IPS DF 6.9 (cell line): ENCODE measurements around the gene HDAC1.

Source experiments
- DNase-seq: peaks from one replicate; pipeline ENCODE4 v3.0.0-alpha.2; 2013; ENCODE audit warnings: low read depth, low spot score
- H3K27ac ChIP-seq: one replicate; pipeline ENCODE4 v1.5.1; 2013; ENCODE audit warnings: low read length, control low read depth
- H3K27me3 ChIP-seq: 2 replicates; pipeline ENCODE4 v1.6.1; 2013; ENCODE audit warnings: mild to moderate bottlenecking, low read length; ENCODE audit not compliant: control insufficient read depth, insufficient read depth
- H3K36me3 ChIP-seq: 2 replicates; pipeline ENCODE4 v1.6.1; 2013; ENCODE audit warnings: low read length; ENCODE audit not compliant: control insufficient read depth, insufficient read depth
- H3K4me1 ChIP-seq: 2 replicates; pipeline ENCODE4 v1.6.1; 2013; ENCODE audit warnings: low read length; ENCODE audit not compliant: control insufficient read depth, insufficient read depth
- H3K4me3 ChIP-seq: 2 replicates; pipeline ENCODE4 v1.5.1; 2013; ENCODE audit warnings: mild to moderate bottlenecking, low read length
- H3K9me3 ChIP-seq: 2 replicates; pipeline ENCODE4 v1.6.1; 2013; ENCODE audit warnings: low read length, inconsistent platforms; ENCODE audit not compliant: control insufficient read depth, insufficient read depth
- WGBS: extraction: QIAGEN DNeasy Blood & Tissue Kit; methylation state at CpG from one replicate; pipeline ENCODE4 v1.1.7; 2013; ENCODE audit warnings: mixed read lengths, missing lambda C conversion rate; ENCODE audit not compliant: insufficient read length, insufficient coverage; 5-methylcytosine and 5-hydroxymethylcytosine counted together

The HDAC1 gene

DNA sequence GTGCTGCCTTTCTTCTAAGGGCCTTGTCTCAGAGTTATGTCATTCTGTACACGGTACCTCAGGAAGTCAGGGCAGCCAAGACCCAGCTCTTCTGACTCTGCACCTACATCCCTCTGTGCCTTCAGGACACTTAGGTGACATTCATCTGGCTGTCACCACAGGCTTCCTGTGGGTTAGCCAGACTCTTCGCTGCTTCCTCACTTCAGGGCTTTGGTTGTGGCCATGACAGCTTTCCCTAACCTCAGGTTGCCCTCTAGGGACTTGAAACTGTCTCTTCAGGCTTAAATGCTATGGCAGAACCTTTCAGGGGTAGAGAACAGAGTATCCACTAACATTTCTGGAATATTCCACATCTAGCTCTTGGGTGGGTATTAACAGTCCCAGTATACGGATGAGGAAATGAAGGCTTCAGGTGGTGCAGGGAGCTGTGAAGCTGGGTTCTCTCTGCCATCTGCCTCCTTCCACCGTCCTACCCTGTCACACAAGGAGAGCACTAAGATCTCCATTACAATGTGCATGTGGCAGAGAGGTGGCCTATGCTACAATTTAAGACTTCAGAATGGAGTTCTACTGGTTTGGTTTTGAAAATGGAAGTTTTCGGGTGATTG is 80.4 kb downstream of the HDAC1 start:
- Histone ChIP-seq H3K9me3 (no peaks in the 10 kb centered on the region), H3K36me3 (peaks cover 21% of the 10 kb centered on the region), H3K4me1 (no peaks in the 10 kb centered on the region), H3K27me3 (no peaks in the 10 kb centered on the region), H3K4me3 (no peak overlapping the region), H3K27ac (no peak overlapping the region)
- no peak for DNase-seq
- no CpG with 5 or more reads among the region's 5 CpGs for WGBS

DNA sequence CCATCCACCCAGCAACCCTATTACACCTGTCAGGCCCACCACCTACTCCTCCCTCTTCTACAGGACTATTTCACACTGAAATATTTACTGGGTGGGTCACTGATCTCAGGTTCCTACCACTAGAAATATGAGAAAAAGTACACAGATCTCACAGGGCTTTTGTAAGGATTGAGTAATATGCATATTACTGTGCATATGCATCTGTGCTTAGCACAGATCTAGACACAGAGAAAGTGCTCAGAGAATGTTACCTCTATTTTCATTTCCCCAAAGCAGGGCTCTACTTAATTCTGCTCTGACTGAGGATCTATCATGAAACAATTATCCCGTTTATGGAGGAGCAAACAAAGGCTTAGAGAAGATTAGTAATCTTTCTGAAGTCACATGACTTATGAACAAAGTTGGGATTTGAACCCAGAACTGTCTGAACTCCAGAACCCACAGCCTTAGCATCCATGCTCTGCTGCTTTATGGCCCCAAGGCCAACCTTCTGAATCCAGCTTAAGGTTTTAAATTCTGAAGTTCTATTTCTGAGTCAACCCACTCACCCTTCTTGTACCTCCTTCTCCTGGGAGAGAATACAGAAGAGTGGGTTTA is 82.2 kb downstream of the HDAC1 start:
- no peak for DNase-seq
- Histone ChIP-seq H3K4me3 (no peak overlapping the region), H3K27me3 (no peaks in the 10 kb centered on the region), H3K4me1 (no peaks in the 10 kb centered on the region), H3K9me3 (no peaks in the 10 kb centered on the region), H3K36me3 (peaks cover 31% of the 10 kb centered on the region), H3K27ac (no peak overlapping the region)
- no CpG with 5 or more reads among the region's 1 CpG for WGBS

DNA sequence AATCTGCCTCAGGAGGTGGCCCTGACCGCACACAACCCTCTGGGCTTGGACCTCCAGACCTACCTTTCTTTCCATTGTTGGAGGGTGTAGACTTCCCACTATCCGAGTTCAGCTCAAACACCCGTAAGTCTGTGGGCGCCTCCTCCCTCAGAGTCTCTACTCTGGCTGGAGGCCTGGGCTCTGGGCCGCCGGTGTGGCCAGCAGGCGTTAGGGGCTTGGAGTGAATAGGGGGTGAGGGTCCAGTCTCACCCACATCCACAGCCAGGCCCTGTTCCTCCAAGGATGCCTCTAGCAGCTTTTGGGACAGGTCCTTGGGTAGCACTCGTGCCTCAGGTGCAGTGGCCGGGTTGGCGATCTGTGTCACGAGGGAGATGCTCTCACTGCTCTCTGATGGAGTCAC is 84.3 kb downstream of the HDAC1 start:
- H3K27me3 ChIP-seq = no peaks in the 10 kb centered on the region
- H3K9me3 ChIP-seq = no peaks in the 10 kb centered on the region
- H3K27ac ChIP-seq = no peak overlapping the region
- H3K4me3 ChIP-seq = no peak overlapping the region
- H3K36me3 ChIP-seq = peaks cover 31% of the 10 kb centered on the region
- DNase-seq = no peak
- no CpG with 5 or more reads among the region's 11 CpGs for WGBS
- H3K4me1 ChIP-seq = no peaks in the 10 kb centered on the region

DNA sequence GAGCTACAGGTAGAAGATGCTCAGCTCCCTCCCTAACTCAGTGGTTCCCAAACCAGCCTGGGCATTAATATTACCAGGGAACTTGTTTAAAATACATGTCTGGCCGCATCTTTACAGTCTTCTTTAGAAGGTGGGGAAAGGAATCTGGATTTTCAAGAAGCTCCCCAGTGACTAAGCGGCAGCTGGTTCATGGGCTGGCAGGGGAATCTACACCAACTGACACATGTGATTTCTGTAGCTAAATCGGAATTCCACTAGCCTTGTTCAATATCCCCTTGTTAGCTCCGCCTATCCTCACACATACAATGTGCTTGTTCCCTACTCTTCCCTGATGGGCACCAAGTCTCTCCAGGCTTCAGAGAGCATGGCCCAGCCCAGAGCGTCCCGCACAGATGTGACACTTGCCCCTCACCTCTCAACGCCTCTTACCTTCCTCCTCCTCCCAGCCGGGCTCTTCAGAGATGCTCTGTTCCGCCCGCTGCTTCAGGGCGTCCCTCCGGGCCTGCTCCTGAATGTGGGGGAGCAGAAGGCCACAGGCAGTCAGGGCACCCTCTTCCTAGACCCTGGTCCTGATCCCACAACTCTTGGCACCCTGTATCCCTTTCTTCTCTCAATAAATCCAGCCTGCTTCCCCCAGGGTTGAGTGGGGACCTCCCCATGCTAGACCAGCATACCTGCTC is 85.8 kb downstream of the HDAC1 start:
- no peak overlapping the region for H3K4me3 ChIP-seq
- no peak for DNase-seq
- peaks cover 33% of the 10 kb centered on the region for H3K36me3 ChIP-seq

DNA sequence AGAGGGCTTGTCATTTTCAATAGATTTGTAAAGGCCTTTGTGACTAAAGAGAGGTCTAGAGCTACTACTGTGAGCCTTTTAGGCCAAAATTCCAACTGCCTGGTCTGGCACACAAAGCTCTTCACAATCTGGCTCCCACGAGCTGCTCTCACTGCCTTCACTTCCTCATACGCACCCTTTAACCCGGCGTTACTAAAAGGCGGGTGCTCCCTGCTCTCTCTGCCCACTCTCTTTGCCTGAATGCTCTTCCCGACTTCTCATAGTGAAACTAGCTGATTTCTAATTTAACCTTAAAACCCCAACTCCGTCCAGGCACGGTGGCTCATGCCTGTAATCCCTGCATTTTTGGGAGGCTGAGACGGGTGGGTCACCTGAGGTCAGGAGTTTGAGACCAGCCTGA is 88.2 kb downstream of the HDAC1 start:
- no peak overlapping the region for H3K4me3 ChIP-seq
- H3K27ac ChIP-seq = no peak overlapping the region
- no peaks in the 10 kb centered on the region for H3K9me3 ChIP-seq
- DNase-seq = no peak
- H3K4me1 ChIP-seq = no peaks in the 10 kb centered on the region
- WGBS = no CpG with 5 or more reads among the region's 9 CpGs
- H3K27me3 ChIP-seq = no peaks in the 10 kb centered on the region
- H3K36me3 ChIP-seq = peaks cover 29% of the 10 kb centered on the region

More for the DNA sequence above, 85.8 kb downstream of the HDAC1 start:
- H3K27ac ChIP-seq = no peak overlapping the region
- H3K4me1 ChIP-seq = no peaks in the 10 kb centered on the region
- H3K9me3 ChIP-seq = no peaks in the 10 kb centered on the region
- WGBS = no CpG with 5 or more reads among the region's 12 CpGs
- no peaks in the 10 kb centered on the region for H3K27me3 ChIP-seq
